HG03175 (cell line): ENCODE data around the gene SYT15.
"Not testable (repeated sequence)": the region's sequence is repeated elsewhere in the genome, so short reads cannot be mapped to it uniquely, and the experiment has no call there.

Experiments
- ATAC-seq: cut with Tn5 transposase; IDR thresholded peaks from one replicate; pipeline ENCODE4 v1.9.1; 2021; ENCODE audit warnings: mild to moderate bottlenecking, moderate library complexity; ENCODE audit not compliant: unreplicated experiment

The SYT15 gene

DNA sequence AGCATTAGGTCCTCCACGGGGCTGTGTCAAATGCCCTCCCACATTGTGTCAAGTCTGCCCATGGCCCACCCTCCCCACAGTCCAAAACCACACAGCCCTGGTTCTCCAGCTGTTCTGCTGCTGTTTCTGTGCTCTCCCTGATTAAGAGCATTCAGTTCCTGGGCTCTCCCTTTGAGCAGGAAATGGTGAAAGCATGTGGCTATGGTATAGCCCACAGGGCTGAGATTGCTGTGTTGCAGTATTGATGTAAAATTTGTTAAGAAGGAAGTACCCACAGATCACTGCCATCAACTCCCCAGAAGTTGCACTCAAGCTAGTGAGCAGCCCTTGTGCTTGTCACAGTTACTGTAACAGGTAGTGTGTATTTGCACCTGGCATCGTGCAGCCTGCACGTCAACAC, 9.3 kb downstream of the SYT15 start:
- not testable (repeated sequence) for ATAC-seq

DNA sequence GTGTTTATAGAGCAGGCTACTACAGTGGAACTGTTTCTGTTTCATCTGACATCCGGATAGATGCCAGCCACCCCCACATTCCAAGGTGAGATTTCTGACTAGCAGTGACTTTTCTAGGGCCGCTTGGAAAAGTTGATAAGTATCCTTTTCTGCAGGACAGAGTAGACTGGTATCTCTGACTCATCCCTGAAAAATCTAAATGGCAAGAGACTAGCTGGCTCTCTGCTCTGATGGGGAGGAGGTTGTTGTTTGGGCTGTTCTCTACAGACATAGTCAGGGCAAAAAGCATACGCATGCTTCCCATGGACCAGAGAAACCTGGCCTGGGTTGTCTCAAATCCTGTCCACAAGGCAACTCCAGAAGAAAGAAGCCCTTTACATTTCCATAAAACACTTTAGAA, 10.7 kb downstream of the SYT15 start:
- not testable (repeated sequence) for ATAC-seq

DNA sequence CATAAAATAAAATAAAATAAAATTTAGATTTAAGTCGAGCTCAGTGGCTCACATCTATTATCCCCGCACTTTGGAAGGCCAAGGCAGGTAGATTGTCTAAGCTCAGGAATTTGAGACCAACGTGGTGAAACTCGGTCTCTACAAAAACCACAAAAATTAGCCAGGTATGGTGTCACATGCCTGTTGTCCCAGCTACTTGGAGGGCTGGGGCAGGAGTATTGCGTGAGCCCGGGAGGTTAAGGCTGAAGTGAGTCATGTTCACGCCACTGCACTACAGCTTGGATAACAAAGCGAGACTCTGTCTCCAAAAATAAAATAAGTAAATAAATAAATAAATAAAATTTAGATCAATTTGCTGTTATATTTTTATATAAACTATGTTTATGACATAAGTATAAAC, 12.1 kb downstream of the SYT15 start:
- not testable (repeated sequence) for ATAC-seq

DNA sequence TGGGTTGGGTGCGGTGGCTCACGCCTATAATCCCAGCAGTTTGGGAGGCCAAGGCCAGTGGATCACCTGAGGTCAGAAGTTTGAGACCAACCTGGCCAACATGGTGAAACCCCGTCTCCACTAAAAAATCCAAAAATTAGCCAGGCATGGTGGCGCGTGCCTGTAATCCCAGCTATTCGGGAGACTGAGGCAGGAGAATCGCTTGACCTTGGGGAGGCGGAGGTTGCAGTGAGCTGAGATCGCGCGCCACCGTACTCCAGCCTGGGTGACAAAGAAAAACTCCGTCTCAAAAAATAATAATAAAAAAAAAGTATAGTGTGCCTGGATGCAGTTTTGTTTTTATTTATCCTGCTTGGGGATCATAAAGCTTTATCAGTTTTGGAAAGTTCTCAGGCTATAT, 14.4 kb downstream of the SYT15 start:
- not testable (repeated sequence) for ATAC-seq

DNA sequence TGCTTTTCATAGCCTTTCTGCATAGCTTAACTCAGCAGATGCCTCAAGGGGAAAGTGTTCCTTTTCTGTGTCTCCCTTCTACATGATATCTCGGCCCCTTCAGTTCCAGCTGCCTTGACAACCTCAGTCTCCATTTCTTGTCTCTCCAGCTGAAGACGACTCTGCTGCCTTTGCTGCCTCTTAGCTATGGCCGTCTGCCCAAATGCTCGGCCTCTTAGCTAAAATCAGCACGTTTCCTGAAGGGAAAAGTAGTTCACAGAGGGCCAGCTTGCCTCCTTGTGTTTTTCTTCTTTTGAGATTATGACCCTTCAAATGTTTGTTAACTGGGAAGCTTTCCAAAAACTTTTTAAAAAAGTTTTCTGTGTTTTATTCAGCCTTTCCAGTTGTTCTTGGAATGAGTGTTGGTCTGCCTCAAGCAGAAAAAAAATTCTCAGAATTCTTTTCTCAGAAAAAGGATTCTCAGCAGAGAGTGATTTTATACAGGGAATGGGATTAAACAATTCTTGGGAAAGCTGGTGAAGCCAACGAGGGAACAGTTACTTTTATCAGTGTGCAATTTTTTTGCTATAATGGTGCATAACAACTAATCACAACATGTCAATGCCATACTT, 15.6 kb downstream of the SYT15 start:
- not testable (repeated sequence) for ATAC-seq

DNA sequence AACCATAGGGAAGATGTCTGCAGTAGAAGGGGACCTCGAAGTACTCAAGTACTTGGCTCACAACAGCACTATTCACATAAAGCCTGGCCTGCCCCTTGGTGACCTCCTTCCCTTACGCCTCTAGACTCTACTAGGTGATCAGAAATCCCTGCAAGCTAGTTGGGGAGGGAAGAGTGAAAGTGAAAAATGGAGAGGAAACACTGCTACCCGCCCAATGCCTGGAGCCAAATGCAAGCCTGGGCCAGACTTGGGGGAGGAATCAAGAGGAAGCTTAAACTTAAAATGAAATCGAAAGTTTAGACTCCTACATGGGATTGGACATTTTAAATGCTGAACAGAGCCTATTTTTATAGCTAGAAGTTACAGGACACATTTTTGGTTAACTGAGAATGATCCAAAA, 17.6 kb downstream of the SYT15 start:
- ATAC-seq = not testable (repeated sequence)

DNA sequence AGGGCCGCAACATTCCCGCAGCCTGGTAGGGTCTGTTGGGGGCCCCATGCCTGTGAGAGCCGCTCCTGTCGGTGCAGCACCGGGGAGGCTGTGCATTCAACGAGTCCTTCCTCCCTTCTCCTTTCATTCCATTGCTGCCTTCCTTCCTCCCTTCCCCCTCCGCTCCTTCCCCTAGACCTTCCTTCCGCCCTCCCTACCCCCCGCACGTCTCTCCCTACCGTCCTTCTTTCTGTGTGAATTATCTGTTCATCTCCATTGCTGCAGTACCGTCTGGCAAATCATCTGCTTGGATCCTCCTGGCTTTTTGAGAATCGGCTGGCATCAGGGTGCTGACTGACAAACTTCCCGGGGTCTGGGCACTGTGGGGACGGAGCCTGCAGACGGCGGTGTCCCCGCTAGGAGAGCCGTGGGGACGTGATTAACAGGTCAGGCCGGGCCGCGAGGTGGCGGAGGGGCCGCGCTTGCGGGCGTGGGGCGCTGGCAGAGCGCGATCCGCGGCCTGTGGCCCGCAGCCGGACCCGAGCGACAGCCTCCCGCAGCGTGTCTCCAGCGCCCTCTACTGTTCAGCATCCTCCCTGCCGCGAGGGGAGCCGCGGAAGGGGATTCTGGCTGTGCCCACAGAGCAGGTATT, 18.8 kb downstream of the SYT15 start:
- peak; percentile 84 for ATAC-seq

DNA sequence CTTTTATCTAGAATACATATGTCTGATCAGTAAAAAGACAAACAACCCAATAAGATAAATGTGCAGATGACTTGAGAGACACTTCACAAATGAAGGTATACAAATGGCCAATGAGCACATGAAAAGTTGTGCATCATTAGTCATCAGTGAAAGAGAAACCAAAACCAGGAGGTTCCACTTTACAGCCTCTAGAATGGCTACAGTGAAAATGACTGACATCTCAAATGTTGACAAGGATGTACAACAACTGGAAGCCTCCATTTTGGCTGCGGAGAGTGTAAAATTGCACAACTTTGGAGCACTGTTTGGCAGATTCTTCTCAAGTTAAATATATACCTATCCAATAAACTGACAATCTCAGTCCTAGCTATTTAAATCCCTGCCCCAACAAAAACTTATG, 21.6 kb downstream of the SYT15 start:
- not testable (repeated sequence) for ATAC-seq

DNA sequence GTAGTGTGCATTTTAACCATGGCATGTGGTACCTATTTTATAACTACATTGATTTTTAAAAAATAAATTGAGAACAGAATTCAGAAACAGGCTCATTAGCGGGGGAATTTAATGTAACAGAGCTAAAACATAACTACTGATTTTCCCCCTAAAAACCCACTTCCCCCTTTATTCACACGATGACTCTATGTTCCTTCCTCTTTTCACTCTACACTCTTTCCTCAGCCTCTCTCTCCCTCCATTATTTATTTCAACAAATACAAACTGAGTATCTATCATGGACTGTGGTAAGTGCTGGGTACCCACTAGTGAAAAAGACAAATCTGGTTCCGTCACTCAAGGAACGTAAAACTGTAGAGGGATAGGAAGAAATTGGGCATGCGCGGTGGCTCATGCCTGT, 36.6 kb downstream of the SYT15 start:
- not testable (repeated sequence) for ATAC-seq

DNA sequence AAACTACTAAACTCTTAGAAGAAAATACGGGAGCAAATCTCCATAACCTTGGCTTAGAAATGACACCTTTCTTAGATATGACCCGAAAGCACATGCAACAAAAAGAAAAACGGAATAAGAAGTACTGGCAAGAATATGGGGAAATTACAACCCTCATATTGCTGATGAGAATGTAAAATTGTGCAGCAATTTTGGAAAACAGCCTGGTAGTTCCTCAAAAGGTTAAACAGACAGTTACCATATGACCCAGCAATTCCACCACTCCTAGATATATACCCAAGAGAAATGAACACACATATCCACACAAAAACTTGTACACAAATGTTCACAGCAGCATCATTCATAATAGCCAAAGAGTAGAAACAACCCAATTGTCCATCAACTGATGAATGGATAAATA, 37.3 kb downstream of the SYT15 start:
- ATAC-seq = not testable (repeated sequence)

DNA sequence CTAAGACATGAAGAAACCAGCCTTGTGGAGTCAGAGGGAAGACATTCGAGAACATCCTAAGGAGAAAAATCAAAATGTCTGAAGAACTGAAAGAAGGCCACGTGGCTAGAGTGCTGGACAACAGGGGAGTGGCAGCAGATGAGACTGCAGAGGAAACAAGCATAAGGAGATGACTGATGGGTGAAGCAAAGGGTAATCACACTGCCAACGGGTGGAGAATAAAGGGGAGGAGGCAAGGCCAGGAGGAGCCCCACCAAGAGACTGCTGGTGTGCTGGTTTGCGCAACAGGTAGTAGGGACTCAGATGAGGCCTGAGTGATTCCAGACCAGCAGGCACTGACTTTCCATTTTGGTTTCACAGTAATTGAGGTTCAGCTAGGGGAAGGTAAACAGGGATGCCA, 38.2 kb downstream of the SYT15 start:
- ATAC-seq = not testable (repeated sequence)

DNA sequence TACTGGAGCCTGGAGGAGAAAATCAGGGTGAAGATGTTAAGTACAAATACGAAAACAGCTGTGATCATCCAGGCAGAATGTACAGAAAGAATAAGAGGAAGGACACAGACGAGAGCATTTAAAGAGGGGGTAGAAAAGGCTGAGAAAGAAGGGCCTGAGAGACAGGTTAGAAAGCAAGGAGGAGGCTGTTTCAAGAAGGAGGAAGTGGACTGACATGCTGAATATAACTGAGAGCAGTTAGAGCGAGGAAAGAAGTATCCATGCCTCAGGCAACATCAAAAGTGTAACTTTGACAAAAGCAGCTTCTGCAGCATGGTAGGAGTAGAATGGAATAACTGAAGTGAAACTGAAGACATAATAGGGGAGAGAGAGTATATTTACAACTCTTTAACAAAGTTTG, 39.0 kb downstream of the SYT15 start:
- not testable (repeated sequence) for ATAC-seq

DNA sequence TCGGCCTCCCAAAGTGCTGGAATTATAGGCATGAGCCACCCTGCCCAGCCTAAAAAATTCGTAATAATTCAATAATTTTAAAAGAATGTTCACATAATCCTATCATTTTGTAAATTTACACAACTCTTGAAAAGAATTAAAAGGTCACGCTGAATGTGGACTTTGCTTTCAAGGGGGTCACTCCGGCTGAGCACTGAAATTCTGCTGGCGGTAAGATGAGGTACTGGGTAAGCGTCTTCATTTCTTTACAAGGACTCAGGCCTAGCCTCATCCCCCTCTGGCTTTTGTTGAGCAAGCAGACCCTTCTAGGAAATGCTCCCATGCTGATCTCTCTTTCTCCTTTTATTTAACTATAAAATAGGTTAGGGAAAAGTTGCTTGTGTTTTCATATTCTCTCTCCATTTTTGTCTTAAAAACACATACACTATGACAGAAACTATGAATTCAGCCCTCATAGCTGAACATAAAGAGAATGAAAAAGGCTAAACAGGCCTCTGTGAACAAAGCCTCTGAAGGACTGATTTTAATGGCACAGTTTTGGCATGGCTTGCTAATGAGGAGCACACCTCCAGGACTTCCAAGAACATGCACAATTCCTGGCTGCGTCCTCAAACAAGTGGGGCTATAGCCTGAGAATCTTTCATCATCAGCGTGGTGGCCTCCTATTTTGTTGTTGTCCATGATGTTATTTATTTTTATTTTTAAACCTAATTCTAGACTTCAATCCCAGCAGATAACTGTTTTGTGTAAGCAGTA, 45.1 kb downstream of the SYT15 start:
- not testable (repeated sequence) for ATAC-seq

DNA sequence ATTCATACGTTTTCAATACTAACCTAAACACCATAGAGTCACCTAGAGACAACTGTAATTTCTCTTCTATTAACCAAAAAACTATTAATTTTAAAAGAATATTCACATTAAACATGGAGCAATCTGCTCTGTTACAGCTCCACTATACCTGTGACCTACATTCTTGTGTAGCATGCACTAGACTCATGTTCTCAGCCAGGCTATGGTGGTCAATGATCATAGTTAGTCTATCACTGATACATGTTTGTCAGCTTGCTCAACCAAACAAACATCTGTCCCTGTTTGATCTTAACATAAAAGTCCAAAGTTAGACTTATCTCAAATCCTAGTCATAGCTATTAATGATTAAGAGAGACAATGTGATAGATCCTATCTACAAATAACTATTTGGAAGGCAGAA, 50.9 kb downstream of the SYT15 start:
- ATAC-seq = not testable (repeated sequence)

DNA sequence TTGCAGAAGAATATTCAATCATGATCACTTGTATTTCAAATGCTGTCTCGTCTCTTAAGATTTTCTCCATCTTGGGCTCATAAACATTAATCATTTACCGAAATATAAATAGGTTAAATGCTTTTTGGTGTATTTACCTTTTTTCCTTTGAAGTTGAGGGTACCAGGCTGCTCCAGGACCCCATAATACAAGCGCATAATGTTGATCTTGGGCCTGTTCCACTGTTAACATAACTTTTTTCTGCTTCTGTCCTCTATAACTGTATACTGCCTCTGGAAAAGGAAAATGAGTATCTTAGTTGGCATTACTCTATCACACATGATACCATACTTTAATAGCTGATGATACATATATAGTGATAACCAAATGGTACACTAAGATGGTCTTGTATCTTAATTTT, 51.9 kb downstream of the SYT15 start:
- not testable (repeated sequence) for ATAC-seq

DNA sequence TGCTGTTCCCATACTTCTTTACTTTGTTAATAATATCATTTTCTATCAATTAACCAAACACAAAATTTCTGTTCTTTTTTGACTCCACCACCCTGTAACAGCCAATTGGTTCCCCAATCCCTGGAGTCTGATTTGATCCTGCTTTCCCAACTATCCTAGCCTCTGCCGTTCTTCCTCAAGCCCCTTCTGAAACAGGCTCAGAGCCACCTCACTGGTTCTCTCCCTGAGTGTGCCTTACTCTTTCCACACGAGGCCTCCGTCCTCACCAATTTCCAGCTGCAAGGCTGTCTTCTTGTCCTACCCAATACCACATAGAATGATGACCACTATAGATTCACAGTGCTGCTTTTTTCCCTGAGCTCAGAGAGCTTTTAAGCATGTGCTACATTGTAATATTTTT, 52.8 kb downstream of the SYT15 start:
- ATAC-seq = not testable (repeated sequence)

DNA sequence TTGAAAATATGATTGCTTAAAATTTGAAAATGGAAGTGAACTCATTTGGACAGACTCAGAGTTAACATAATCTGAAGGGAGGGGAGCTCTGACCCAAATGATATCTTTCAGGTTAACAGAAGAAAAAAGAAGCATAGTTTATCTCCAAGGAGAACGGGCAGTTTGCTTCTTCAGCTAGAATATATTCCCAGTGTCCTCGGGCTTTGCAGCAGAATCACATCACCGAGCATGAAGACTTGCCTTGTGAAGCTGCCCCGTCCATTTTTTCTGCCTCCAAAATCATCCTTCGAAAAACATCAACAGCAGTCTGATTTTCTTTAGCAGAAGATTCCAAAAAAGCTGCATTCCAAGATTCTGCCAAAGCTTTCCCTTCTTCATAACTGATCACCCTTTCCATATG, 55.8 kb downstream of the SYT15 start:
- not testable (repeated sequence) for ATAC-seq

DNA sequence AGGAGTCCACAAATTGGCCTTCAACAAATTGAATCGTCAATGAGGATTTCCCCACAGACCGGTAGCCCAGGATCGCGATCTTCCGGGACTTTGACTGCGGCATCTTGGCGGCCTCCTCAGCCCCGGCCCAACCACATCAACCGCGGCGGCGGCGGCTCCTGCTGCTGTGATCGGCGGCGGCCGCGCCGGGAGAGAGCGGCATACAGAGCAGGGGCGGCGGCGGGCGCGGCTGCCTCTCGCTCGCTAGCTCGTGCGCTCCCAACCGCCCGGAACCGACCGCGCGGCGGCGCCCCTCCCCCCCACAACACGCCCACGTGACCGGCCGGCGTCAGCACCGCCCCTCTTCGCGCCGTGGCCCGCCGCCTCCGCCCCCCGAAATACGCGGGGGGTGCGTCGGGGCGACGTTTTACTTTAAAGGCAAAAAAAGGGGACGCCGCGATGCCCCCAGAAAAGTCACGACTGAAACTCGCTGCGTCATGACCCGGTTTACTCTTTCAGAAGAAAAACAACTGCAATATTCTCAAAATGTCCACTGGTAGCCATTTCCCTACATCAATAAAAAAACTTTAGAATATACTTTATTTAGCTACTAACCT, 56.5 kb downstream of the SYT15 start:
- peak; percentile 74 for ATAC-seq

DNA sequence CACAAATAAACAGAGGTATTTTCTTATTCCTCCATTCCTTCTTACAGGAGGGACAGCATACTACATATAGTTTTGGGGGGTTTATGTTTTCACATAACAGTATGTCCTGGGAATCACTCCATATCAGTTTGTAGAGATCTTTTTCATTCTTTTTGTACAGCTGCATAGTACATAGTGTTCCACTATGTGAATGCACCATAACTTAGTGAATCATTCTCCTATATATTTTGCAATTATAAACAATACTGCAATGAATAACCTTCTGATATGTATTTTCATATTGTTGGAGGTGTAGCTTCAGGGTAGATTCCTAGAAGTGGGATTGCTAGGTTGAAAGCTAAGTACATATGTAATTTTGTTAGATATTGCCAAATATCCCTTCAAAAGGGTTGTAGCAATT, 61.1 kb downstream of the SYT15 start:
- not testable (repeated sequence) for ATAC-seq
